Esophagus muscularis mucosa (tissue), 4 donors: ENCODE measurements around the gene CANX. TPM values are rescaled to one million over a fixed set of nuclear protein-coding genes. Genes with fewer than 3 reads are reported as not detected.

Experiments used
- DNase-seq: peaks from one replicate; pipeline ENCODE4 v3.0.0-alpha.2; 2017; ENCODE audit errors: extremely low spot score
- H3K27ac ChIP-seq, 4 donors: fragments of 200-600 bp; sonication (generic); replicated peaks in 1 of 4; 1 replicate in 3 of 4; 2 replicates in 1 of 4; pipeline ENCODE4 v1.5.1; 2016 to 2019; ENCODE audit warnings: mild to moderate bottlenecking in 1 of 4
- H3K27me3 ChIP-seq, 4 donors: fragments of 200-600 bp; sonication (generic); one replicate each; pipeline versions ENCODE4 v1.5.1 to v1.6.0; 2016 to 2019
- H3K36me3 ChIP-seq, 4 donors: fragments of 200-600 bp; sonication (generic); one replicate each; pipeline ENCODE4 v1.5.1; 2016 to 2019
- H3K4me1 ChIP-seq, 4 donors: fragments of 200-600 bp; sonication (generic); one replicate each; pipeline ENCODE4 v1.5.1; 2016 to 2019
- H3K4me3 ChIP-seq, 4 donors: fragments of 200-600 bp; sonication (generic); 1 replicate in 2 of 4; 2 replicates in 2 of 4; pipeline ENCODE4 v1.5.1; 2016 to 2019; ENCODE audit warnings: mild to moderate bottlenecking in 4 of 4, moderate library complexity in 1 of 4
- H3K9me3 ChIP-seq, 4 donors: fragments of 200-600 bp; sonication (generic); 1 replicate in 3 of 4; 2 replicates in 1 of 4; pipeline ENCODE4 v1.5.1; 2016 to 2019
- CTCF ChIP-seq, 3 experiments: fragments of 200-600 bp in 2 of 3; fragments of 450-650 bp in 1 of 3; sonication (generic) in 2 of 3; IDR thresholded peaks; one replicate each; pipeline ENCODE4 v1.5.1; 2017 to 2019; ENCODE audit warnings: antibody characterized with exemption in 3 of 3, mild to moderate bottlenecking in 2 of 3, moderate library complexity in 1 of 3
- EP300 ChIP-seq: sonication (generic); formaldehyde crosslinking; IDR thresholded peaks from one replicate; pipeline ENCODE4 v1.6.1; 2017; ENCODE audit warnings: antibody characterized with exemption
- POLR2A ChIP-seq: fragments of 450-650 bp; IDR thresholded peaks from one replicate; pipeline ENCODE4 v1.6.1; 2017; ENCODE audit warnings: antibody characterized with exemption, moderate library complexity, mild to moderate bottlenecking, low read depth
- POLR2AphosphoS5 ChIP-seq, 2 donors: sonication (generic); formaldehyde crosslinking; IDR thresholded peaks; one replicate each; pipeline ENCODE4 v1.6.1; 2017; ENCODE audit warnings: antibody characterized with exemption in 2 of 2
- WGBS: methylation state at CpG from one replicate; pipeline ENCODE4 v1.1.5; 2018; 5-methylcytosine and 5-hydroxymethylcytosine counted together
- intact Hi-C: fragments of 100-400 bp; cut with DNase I; formaldehyde crosslinking; loops from one replicate; pipeline ENCODE4 v1.15.1; 2023
- total RNA-seq, 4 donors: library from RNA; depleted of rRNA; stranded (reverse); fragments of >200 nt; gene quantifications; one replicate each; pipeline versions ENCODE4 v1.1.0 to v1.2.1, GENCODE V29; 2016

The CANX gene
- total RNA-seq, 4 donors from 2014 or later = 230 to 403 (median 321) TPM

GRCh38 chr5:179766726-179767455, 68.1 kb downstream of the CANX start:
- peaks cover 56 to 73% (median 65%) of the 10 kb centered on the region in 4 donors for H3K4me1 ChIP-seq
- intact Hi-C loops = loop anchor here (10.0 kb wide), 1 partner anchor 138 kb away; the partner anchor contains the start of gene TBC1D9B
- no peak for DNase-seq
- H3K27ac ChIP-seq = peak overlapping the region; percentile 12 to 66 (median 50)
- peaks cover 33 to 65% (median 58%) of the 10 kb centered on the region in 4 donors for H3K36me3 ChIP-seq
- TF ChIP-seq POLR2AphosphoS5 (IDR thresholded peaks at IDR 0.05) (no peak), EP300 (no peak), CTCF (IDR thresholded peaks at IDR 0.05) (no peak), POLR2A (no peak)
- WGBS = 67% methylated on average over 12 of the region's 12 CpGs
- no peaks in the 10 kb centered on the region for H3K27me3 ChIP-seq
- no peaks in the 10 kb centered on the region for H3K9me3 ChIP-seq
- no peak overlapping the region for H3K4me3 ChIP-seq

DNA sequence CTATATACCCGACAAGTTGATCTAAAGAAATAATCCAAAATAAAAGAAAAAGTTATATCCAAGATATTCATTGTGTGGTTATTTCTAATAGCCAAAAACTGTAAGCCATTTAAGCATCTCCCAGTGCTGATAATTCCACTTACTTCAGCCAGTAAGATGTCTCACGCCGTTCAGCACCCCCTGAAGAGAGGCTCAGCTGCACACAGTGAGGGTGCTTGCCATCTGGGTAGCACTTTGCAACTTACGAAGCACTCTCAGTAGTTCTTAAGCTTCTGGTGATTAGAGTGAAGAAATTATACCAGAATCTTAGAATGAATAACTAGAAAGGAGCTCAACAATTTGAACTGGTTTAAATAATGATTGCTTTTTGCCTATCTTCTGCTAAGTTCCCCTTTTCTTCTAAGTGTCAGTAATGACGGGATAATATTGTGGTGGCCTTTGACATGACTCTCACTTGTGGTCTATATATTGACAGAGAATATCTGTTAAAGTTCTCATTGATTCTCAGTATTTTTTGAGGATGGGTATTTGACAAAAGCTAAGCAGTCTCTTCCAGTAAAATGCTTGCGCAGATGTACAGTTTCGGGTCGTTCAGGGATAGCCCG, 68.8 kb downstream of the CANX start:
- Histone ChIP-seq H3K4me3 (no peak overlapping the region), H3K9me3 (no peaks in the 10 kb centered on the region), H3K4me1 (peaks cover 49 to 66% (median 58%) of the 10 kb centered on the region in 4 donors), H3K27ac (no peak overlapping the region), H3K36me3 (peaks cover 40 to 73% (median 65%) of the 10 kb centered on the region in 4 donors), H3K27me3 (no peaks in the 10 kb centered on the region)
- DNase-seq = no peak
- no peak for TF ChIP-seq POLR2A
- no peak for TF ChIP-seq POLR2AphosphoS5 (IDR thresholded peaks at IDR 0.05)
- TF ChIP-seq CTCF (IDR thresholded peaks at IDR 0.05) = no peak
- TF ChIP-seq EP300 = no peak
- intact Hi-C loops = loop anchor here (10.0 kb wide), 1 partner anchor 137 kb away; the partner anchor contains the start of gene TBC1D9B
- WGBS = 88% methylated on average over 9 of the region's 9 CpGs

GRCh38 chr5:179768326-179769085, 69.7 kb downstream of the CANX start:
- Histone ChIP-seq H3K36me3 (peaks cover 49 to 82% (median 75%) of the 10 kb centered on the region in 4 donors), H3K27me3 (no peaks in the 10 kb centered on the region), H3K4me3 (no peak overlapping the region), H3K9me3 (no peaks in the 10 kb centered on the region), H3K4me1 (peaks cover 40 to 57% (median 49%) of the 10 kb centered on the region in 4 donors), H3K27ac (no peak overlapping the region)
- DNase-seq = no peak
- WGBS = 78% methylated on average over 18 of the region's 18 CpGs
- intact Hi-C loops = loop anchor here (10.0 kb wide), 1 partner anchor 136 kb away; the partner anchor contains the start of gene TBC1D9B
- TF ChIP-seq POLR2AphosphoS5 (IDR thresholded peaks at IDR 0.05) = no peak
- TF ChIP-seq CTCF (IDR thresholded peaks at IDR 0.05) = no peak
- TF ChIP-seq EP300 = no peak
- TF ChIP-seq POLR2A = no peak

GRCh38 chr5:179769271-179769670, 70.5 kb downstream of the CANX start:
- WGBS = 72% methylated on average over 5 of the region's 6 CpGs
- no peak for DNase-seq
- TF ChIP-seq CTCF (IDR thresholded peaks at IDR 0.05) (no peak), POLR2AphosphoS5 (IDR thresholded peaks at IDR 0.05) (no peak), POLR2A (no peak), EP300 (no peak)

More at GRCh38 chr5:179769271-179769670, 70.5 kb downstream of the CANX start:
- intact Hi-C loops = loop anchor here (10.0 kb wide), 1 partner anchor 136 kb away; the partner anchor contains the start of gene TBC1D9B
- Histone ChIP-seq H3K4me3 (no peak overlapping the region), H3K9me3 (no peaks in the 10 kb centered on the region), H3K27ac (no peak overlapping the region), H3K4me1 (peaks cover 33 to 49% (median 41%) of the 10 kb centered on the region in 4 donors), H3K27me3 (no peaks in the 10 kb centered on the region), H3K36me3 (peaks cover 57 to 89% (median 82%) of the 10 kb centered on the region in 4 donors)
